HCT116 (cell line): ENCODE measurements around the gene ANKHD1. TPM values are rescaled to one million over a fixed set of nuclear protein-coding genes. Genes with fewer than 3 reads are reported as not detected.

Experiments used
- ATAC-seq: fragments of 200-7000 bp; cut with Tn5 transposase; 2 replicates; pipeline ENCODE4 v1.9.1; 2020; ENCODE audit warnings: mild to moderate bottlenecking, moderate library complexity
- BruUV-seq: library from RNA; stranded (reverse); fragments of 400-500 nt; replicated peaks from 2 replicates; lab custom pipeline; 2021; lab: Mats Ljungman, UMichigan
- CTCF ChIA-PET: fragments of 300-600 bp; sonication (Branson Sonifier 250); formaldehyde crosslinking; loops from one replicate; lab custom pipeline; 2021; ENCODE audit warnings: antibody characterized with exemption; lab: Charles Lee
- POLR2A ChIA-PET: fragments of 300-600, 350-600 bp; sonication (Branson Sonifier 250); formaldehyde crosslinking; loops from one replicate; lab custom pipeline; 2021; ENCODE audit warnings: antibody characterized with exemption; lab: Charles Lee
- RAD21 ChIA-PET, 2 experiments: fragments of 300-600 bp; sonication (Branson Sonifier 250); formaldehyde crosslinking; loops; one replicate each; lab custom pipeline; 2023; ENCODE audit warnings: low total read pairs in 2 of 2; ENCODE audit not compliant: uncharacterized antibody in 2 of 2, unreplicated experiment in 2 of 2, low non-redundant PET in 1 of 2; lab: Charles Lee
- DNase-seq: peaks from one replicate; pipeline ENCODE4 v3.0.0-alpha.2; 2010; ENCODE audit warnings: low read depth, low spot score
- H2AFZ ChIP-seq: fragments of 200-600 bp; shearing (Covaris generic), sonication (generic); 2 replicates; pipeline ENCODE4 v1.6.1; 2017; ENCODE audit warnings: low read depth, mixed run types, mixed read lengths, antibody characterized with exemption, low read length; ENCODE audit not compliant: poor library complexity, severe bottlenecking
- H3K27ac ChIP-seq: 2 replicates; pipeline ENCODE4 v1.5.1; 2012; ENCODE audit warnings: low read depth, low read length
- H3K27me3 ChIP-seq: fragments of 200-600 bp; sonication (generic); 2 replicates; pipeline ENCODE4 v1.6.1; 2016; ENCODE audit warnings: mixed run types, low read length, mixed read lengths; ENCODE audit not compliant: insufficient read depth
- H3K36me3 ChIP-seq, 2 experiments: fragments of 200-500 bp in 1 of 2; fragments of 200-600 bp in 1 of 2; sonication (Bioruptor generic) in 1 of 2; sonication (generic) in 1 of 2; 2 replicates each; pipeline versions ENCODE4 v1.5.1 to v1.6.1; 2014 to 2016; ENCODE audit warnings: low read length in 2 of 2, inconsistent platforms in 1 of 2, mixed read lengths in 1 of 2, mixed run types in 1 of 2; ENCODE audit not compliant: insufficient read depth in 2 of 2, control insufficient read depth in 1 of 2
- H3K4me1 ChIP-seq, 2 experiments: fragments of 200-600 bp in 1 of 2; sonication (generic) in 1 of 2; 2 replicates each; pipeline versions ENCODE4 v1.5.1 to v1.6.1; 2012 to 2017; ENCODE audit warnings: low read length in 2 of 2, inconsistent platforms in 1 of 2, mild to moderate bottlenecking in 1 of 2, mixed read lengths in 1 of 2, mixed run types in 1 of 2, moderate library complexity in 1 of 2; ENCODE audit not compliant: insufficient read depth in 2 of 2, control insufficient read depth in 1 of 2
- H3K4me2 ChIP-seq: fragments of 200-600 bp; sonication (generic); 2 replicates; pipeline ENCODE4 v1.6.1; 2017; ENCODE audit warnings: mixed run types, low read length, mixed read lengths
- H3K4me3 ChIP-seq, 2 experiments: fragments of 200-600 bp in 1 of 2; sonication (generic) in 1 of 2; replicated peaks in 1 of 2; 2 replicates each; pipeline ENCODE4 v1.5.1; 2011 to 2016; ENCODE audit warnings: low read length in 2 of 2, control low read depth in 1 of 2, low read depth in 1 of 2, mild to moderate bottlenecking in 1 of 2, mixed read lengths in 1 of 2, mixed run types in 1 of 2
- H3K79me2 ChIP-seq: fragments of 200-600 bp; sonication (generic); 2 replicates; pipeline ENCODE4 v1.6.1; 2017; ENCODE audit warnings: mild to moderate bottlenecking, mixed run types, low read length, moderate library complexity, mixed read lengths; ENCODE audit not compliant: insufficient read depth
- H3K9ac ChIP-seq: fragments of 200-600 bp; sonication (generic); 2 replicates; pipeline ENCODE4 v1.6.1; 2016; ENCODE audit warnings: low read length, mixed read lengths
- H3K9me2 ChIP-seq: fragments of 200-600 bp; sonication (generic), shearing (Covaris generic); 2 replicates; pipeline ENCODE4 v1.6.1; 2017; ENCODE audit warnings: mixed run types, mild to moderate bottlenecking, moderate library complexity; ENCODE audit not compliant: insufficient read depth
- H3K9me3 ChIP-seq, 2 experiments: fragments of 200-500 bp in 1 of 2; fragments of 200-600 bp in 1 of 2; sonication (Bioruptor generic) in 1 of 2; sonication (generic) in 1 of 2; 2 replicates each; pipeline ENCODE4 v1.6.1; 2014 to 2017; ENCODE audit warnings: low read length in 2 of 2, mixed read lengths in 2 of 2, inconsistent platforms in 1 of 2, low read depth in 1 of 2, mild to moderate bottlenecking in 1 of 2, mixed run types in 1 of 2, moderate library complexity in 1 of 2; ENCODE audit not compliant: control insufficient read depth in 1 of 2, insufficient read depth in 1 of 2
- H4K20me1 ChIP-seq: fragments of 200-600 bp; sonication (generic), shearing (Covaris generic); 2 replicates; pipeline ENCODE4 v1.6.1; 2017; ENCODE audit warnings: mixed run types, mild to moderate bottlenecking, moderate library complexity; ENCODE audit not compliant: insufficient read depth
- POLR2A ChIP-seq: IDR thresholded peaks from 2 replicates; pipeline ENCODE4 v1.7.0; 2011; ENCODE audit warnings: borderline replicate concordance; ENCODE audit not compliant: insufficient read depth, insufficient read length; ENCODE audit errors: extremely low read depth
- SIN3A ChIP-seq: IDR thresholded peaks from 2 replicates; pipeline ENCODE4 v1.6.1; 2012; ENCODE audit warnings: low read depth
- SP1 ChIP-seq: IDR thresholded peaks from 2 replicates; pipeline ENCODE4 v1.6.1; 2012; ENCODE audit warnings: low read depth
- SRF ChIP-seq: IDR thresholded peaks from 2 replicates; pipeline ENCODE4 v1.6.1; 2012; ENCODE audit warnings: low read depth
- YY1 ChIP-seq: IDR thresholded peaks from 2 replicates; pipeline ENCODE4 v1.6.1; 2011; ENCODE audit warnings: low read length, low read depth, moderate library complexity, mild to moderate bottlenecking; ENCODE audit not compliant: insufficient replicate concordance; ENCODE audit errors: extremely low read depth
- ZFX ChIP-seq: fragments of 450-650 bp; IDR thresholded peaks from 2 replicates; pipeline ENCODE4 v1.6.1; 2017
- ZNF274 ChIP-seq: fragments of 200-500 bp; sonication (Bioruptor generic); IDR thresholded peaks from 2 replicates; pipeline ENCODE4 v1.6.1; 2014; ENCODE audit warnings: mild to moderate bottlenecking, low read depth, low read length, inconsistent platforms
- intact Hi-C: fragments of 100-400 bp; cut with micrococcal nuclease; formaldehyde crosslinking; loops from 2 replicates; pipeline ENCODE4 v1.10.0; 2022
- total RNA-seq: library from RNA; stranded (reverse); gene quantifications from one replicate; pipeline ENCODE4 v1.2.1, GENCODE V29; 2021; ENCODE audit not compliant: unreplicated experiment
- TF ChIP-seq, protein P1 (sequence below): IDR thresholded peaks from 2 replicates; pipeline ENCODE4 v1.6.1; 2012
- TF ChIP-seq, protein P2 (sequence below), 3 experiments: fragments of 200-600 bp in 1 of 3; sonication (generic) in 1 of 3; IDR thresholded peaks in 2 of 3; conservative IDR thresholded peaks in 1 of 3; 2 replicates each; pipeline ENCODE4 v1.5.1; 2012 to 2017; ENCODE audit warnings: low read depth in 2 of 3, low read length in 2 of 3, antibody characterized with exemption in 1 of 3, borderline replicate concordance in 1 of 3, control low read depth in 1 of 3, mild to moderate bottlenecking in 1 of 3, mixed read lengths in 1 of 3, mixed run types in 1 of 3, moderate library complexity in 1 of 3; ENCODE audit not compliant: insufficient read depth in 1 of 3
- TF ChIP-seq, protein P3 (sequence below): IDR thresholded peaks from 2 replicates; pipeline ENCODE4 v1.6.1; 2012; ENCODE audit warnings: low read depth
- TF ChIP-seq, protein P4 (sequence below): IDR thresholded peaks from 2 replicates; pipeline ENCODE4 v1.6.1; 2012

The ANKHD1 gene
- total RNA-seq, 1 experiment from 2014 or later: 80.8 TPM

DNA sequence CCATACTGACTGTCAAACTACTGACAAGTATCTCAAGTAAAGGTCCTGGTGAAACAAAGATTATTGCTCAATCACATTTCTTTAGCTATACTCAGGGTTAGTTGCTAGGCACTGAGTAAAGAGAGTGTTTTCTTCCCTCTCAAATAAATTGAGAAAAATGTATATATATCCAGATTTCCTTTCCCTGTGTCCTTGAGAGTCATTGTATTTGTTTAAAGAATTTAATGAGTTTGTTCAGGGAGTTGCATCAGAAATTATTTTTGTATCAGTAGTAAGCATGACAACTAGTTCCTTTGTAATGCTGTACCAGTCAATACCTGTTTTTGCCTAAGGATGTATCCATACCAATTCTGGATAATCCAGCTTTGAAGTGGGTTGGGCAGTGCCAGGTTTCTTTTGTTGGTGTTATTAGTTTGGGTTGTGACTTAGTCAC, 3.2 kb upstream of the ANKHD1 start:
- no peak overlapping the region for H3K4me2 ChIP-seq
- intact Hi-C loops: no loop called here
- ATAC-seq: no peak
- RAD21 ChIA-PET: no interaction called here
- CTCF ChIA-PET: no interaction called here
- H3K9ac ChIP-seq: no peak overlapping the region
- DNase-seq: no peak
- POLR2A ChIA-PET: no interaction called here
- H4K20me1 ChIP-seq: peaks cover 5% of the 10 kb centered on the region; the same call in 1 of the 2 replicates
- no peaks in the 10 kb centered on the region for H3K9me2 ChIP-seq
- H3K79me2 ChIP-seq: peaks cover 33% of the 10 kb centered on the region
- no peak overlapping the region; the same call in 1 of the 2 replicates for H3K27ac ChIP-seq
- H3K9me3 ChIP-seq: no peaks in the 10 kb centered on the region
- BruUV-seq: no TSS peak
- H3K36me3 ChIP-seq: no peaks in the 10 kb centered on the region
- TF ChIP-seq, protein P1, sequence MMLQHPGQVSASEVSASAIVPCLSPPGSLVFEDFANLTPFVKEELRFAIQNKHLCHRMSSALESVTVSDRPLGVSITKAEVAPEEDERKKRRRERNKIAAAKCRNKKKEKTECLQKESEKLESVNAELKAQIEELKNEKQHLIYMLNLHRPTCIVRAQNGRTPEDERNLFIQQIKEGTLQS: no peak
- TF ChIP-seq SP1: no peak
- TF ChIP-seq, protein P2, sequence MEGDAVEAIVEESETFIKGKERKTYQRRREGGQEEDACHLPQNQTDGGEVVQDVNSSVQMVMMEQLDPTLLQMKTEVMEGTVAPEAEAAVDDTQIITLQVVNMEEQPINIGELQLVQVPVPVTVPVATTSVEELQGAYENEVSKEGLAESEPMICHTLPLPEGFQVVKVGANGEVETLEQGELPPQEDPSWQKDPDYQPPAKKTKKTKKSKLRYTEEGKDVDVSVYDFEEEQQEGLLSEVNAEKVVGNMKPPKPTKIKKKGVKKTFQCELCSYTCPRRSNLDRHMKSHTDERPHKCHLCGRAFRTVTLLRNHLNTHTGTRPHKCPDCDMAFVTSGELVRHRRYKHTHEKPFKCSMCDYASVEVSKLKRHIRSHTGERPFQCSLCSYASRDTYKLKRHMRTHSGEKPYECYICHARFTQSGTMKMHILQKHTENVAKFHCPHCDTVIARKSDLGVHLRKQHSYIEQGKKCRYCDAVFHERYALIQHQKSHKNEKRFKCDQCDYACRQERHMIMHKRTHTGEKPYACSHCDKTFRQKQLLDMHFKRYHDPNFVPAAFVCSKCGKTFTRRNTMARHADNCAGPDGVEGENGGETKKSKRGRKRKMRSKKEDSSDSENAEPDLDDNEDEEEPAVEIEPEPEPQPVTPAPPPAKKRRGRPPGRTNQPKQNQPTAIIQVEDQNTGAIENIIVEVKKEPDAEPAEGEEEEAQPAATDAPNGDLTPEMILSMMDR (IDR thresholded peaks at IDR 0.05 in 2 of 3, conservative IDR thresholded peaks at IDR 0.05 in 1 of 3; ENCODE audit: borderline replicate concordance in 1 of 3, insufficient read depth in 1 of 3, low read depth in 2 of 3, low read length in 2 of 3): no peak
- TF ChIP-seq SIN3A: no peak
- TF ChIP-seq, protein P3, sequence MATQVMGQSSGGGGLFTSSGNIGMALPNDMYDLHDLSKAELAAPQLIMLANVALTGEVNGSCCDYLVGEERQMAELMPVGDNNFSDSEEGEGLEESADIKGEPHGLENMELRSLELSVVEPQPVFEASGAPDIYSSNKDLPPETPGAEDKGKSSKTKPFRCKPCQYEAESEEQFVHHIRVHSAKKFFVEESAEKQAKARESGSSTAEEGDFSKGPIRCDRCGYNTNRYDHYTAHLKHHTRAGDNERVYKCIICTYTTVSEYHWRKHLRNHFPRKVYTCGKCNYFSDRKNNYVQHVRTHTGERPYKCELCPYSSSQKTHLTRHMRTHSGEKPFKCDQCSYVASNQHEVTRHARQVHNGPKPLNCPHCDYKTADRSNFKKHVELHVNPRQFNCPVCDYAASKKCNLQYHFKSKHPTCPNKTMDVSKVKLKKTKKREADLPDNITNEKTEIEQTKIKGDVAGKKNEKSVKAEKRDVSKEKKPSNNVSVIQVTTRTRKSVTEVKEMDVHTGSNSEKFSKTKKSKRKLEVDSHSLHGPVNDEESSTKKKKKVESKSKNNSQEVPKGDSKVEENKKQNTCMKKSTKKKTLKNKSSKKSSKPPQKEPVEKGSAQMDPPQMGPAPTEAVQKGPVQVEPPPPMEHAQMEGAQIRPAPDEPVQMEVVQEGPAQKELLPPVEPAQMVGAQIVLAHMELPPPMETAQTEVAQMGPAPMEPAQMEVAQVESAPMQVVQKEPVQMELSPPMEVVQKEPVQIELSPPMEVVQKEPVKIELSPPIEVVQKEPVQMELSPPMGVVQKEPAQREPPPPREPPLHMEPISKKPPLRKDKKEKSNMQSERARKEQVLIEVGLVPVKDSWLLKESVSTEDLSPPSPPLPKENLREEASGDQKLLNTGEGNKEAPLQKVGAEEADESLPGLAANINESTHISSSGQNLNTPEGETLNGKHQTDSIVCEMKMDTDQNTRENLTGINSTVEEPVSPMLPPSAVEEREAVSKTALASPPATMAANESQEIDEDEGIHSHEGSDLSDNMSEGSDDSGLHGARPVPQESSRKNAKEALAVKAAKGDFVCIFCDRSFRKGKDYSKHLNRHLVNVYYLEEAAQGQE: no peak
- no peak for TF ChIP-seq POLR2A
- TF ChIP-seq, protein P4, sequence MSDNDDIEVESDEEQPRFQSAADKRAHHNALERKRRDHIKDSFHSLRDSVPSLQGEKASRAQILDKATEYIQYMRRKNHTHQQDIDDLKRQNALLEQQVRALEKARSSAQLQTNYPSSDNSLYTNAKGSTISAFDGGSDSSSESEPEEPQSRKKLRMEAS: no peak
- no peak for TF ChIP-seq ZNF274
- TF ChIP-seq SRF: no peak
- no peak for TF ChIP-seq ZFX
- TF ChIP-seq YY1: no peak
- TF ChIP-seq, all 23 proteins: peak for 0
- no peaks in the 10 kb centered on the region for H3K27me3 ChIP-seq
- no peak overlapping the region for H3K4me3 ChIP-seq
- H2AFZ ChIP-seq: no peak overlapping the region
- peaks cover 17 to 21% of the 10 kb centered on the region in 2 experiments for H3K4me1 ChIP-seq
